ENCODE results near the gene CAMK2D. TPM values are rescaled to one million over a fixed set of nuclear protein-coding genes. Genes with fewer than 3 reads are reported as not detected.

CAMK2D gene
- total and polyA plus RNA-seq, 8 donors = 4.0 to 23.1 (median 9.8) TPM

GRCh38 chr4:113561758-113562157, 199.8 kb downstream of the CAMK2D start:
- no peaks in the 10 kb centered on the region for H3K4me1 ChIP-seq
- no peaks in the 10 kb centered on the region for H3K36me3 ChIP-seq
- FAIRE-seq (no peak), DNase-seq (no peak), ATAC-seq (no peak)
- H3K9me3 ChIP-seq = no peaks in the 10 kb centered on the region
- WGBS, 2 donors = 82 to 85% methylated on average over 2 of the region's 2 CpGs
- no peaks in the 10 kb centered on the region for H3K27me3 ChIP-seq
- no peak overlapping the region for H3K27ac ChIP-seq
- intact Hi-C loops (cut with DNase I) = no loop called here
- TF ChIP-seq CTCF (IDR thresholded peaks at IDR 0.05) = no peak
- H3K4me3 ChIP-seq = no peak overlapping the region

DNA sequence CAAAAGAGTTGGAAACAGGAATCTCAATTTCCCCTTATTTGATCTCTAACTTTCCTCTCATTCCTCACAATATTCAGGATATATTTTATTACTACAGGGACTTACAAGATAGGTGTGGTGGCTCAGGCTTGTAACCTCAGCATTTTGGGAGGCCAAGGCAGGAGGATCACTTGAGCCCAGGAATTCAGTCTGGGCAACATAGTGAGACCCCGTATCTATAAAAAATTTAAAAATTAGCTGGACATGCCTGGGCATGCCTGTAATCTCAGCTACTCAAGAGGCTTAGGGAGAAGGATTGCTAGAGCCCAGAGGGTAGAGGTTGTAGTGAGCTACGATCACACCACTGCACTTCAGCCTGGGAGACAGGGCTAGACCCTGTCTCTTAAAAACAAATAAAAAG, 200.4 kb downstream of the CAMK2D start:
- Histone ChIP-seq H3K36me3 (no peaks in the 10 kb centered on the region), H3K4me1 (no peaks in the 10 kb centered on the region), H3K27me3 (no peaks in the 10 kb centered on the region), H3K27ac (no peak overlapping the region), H3K4me3 (no peak overlapping the region), H3K9me3 (no peaks in the 10 kb centered on the region)
- intact Hi-C loops (cut with DNase I) = no loop called here
- FAIRE-seq = no peak
- ATAC-seq = no peak
- 97 to 100% methylated on average over 2 of the region's 2 CpGs for WGBS, 2 donors
- no peak for TF ChIP-seq CTCF (IDR thresholded peaks at IDR 0.05)
- no peak for DNase-seq

GRCh38 chr4:113560579-113560978, 201.0 kb downstream of the CAMK2D start:
- Histone ChIP-seq H3K27me3 (no peaks in the 10 kb centered on the region), H3K9me3 (no peaks in the 10 kb centered on the region), H3K4me3 (no peak overlapping the region), H3K36me3 (no peaks in the 10 kb centered on the region), H3K4me1 (no peaks in the 10 kb centered on the region), H3K27ac (no peak overlapping the region)
- no peak for DNase-seq
- no peak for FAIRE-seq
- TF ChIP-seq CTCF (IDR thresholded peaks at IDR 0.05) = no peak
- ATAC-seq = no peak
- intact Hi-C loops (cut with DNase I) = no loop called here

GRCh38 chr4:113559947-113560346, 201.6 kb downstream of the CAMK2D start:
- no peak overlapping the region for H3K4me3 ChIP-seq
- no peak overlapping the region for H3K27ac ChIP-seq
- WGBS, 2 donors = 89 to 92% methylated on average over 5 of the region's 5 CpGs
- no peaks in the 10 kb centered on the region for H3K27me3 ChIP-seq
- H3K36me3 ChIP-seq = no peaks in the 10 kb centered on the region
- H3K4me1 ChIP-seq = no peaks in the 10 kb centered on the region
- H3K9me3 ChIP-seq = no peaks in the 10 kb centered on the region
- no peak for ATAC-seq
- intact Hi-C loops (cut with DNase I) = no loop called here
- FAIRE-seq = no peak
- no peak for DNase-seq
- no peak for TF ChIP-seq CTCF (IDR thresholded peaks at IDR 0.05)

- ATAC-seq (peak in 1 of 4 donors; percentile 38), DNase-seq (no peak), FAIRE-seq (no peak)
- Histone ChIP-seq H3K27ac (no peak overlapping the region), H3K4me3 (no peak overlapping the region), H3K27me3 (no peaks in the 10 kb centered on the region), H3K9me3 (no peaks in the 10 kb centered on the region), H3K36me3 (no peaks in the 10 kb centered on the region), H3K4me1 (no peaks in the 10 kb centered on the region)
- intact Hi-C loops (cut with DNase I) = no loop called here
- 89 to 96% methylated on average over 4 of the region's 4 CpGs for WGBS, 2 donors
- TF ChIP-seq CTCF (IDR thresholded peaks at IDR 0.05) = no peak
Observed at GRCh38 chr4:113556382-113557134, 205.0 kb downstream of the CAMK2D start.
